Panc1 (cell line): ENCODE data around the gene PPP6C. TPM values are rescaled to one million over a fixed set of nuclear protein-coding genes. Genes with fewer than 3 reads are reported as not detected.
"Not testable (repeated sequence)": the region's sequence is repeated elsewhere in the genome, so short reads cannot be mapped to it uniquely, and the experiment has no call there.

Experiments used
- ATAC-seq: fragments of 200-7000 bp; cut with Tn5 transposase; 2 replicates; pipeline ENCODE4 v1.9.1; 2020; ENCODE audit warnings: mild to moderate bottlenecking, moderate library complexity
- BruUV-seq: library from RNA; stranded (reverse); fragments of 400-500 nt; replicated peaks from 2 replicates; lab custom pipeline; 2021; lab: Mats Ljungman, UMichigan
- CTCF ChIA-PET: fragments of 300-600 bp; sonication (Branson Sonifier 250); formaldehyde crosslinking; loops from one replicate; lab custom pipeline; 2022; ENCODE audit warnings: antibody characterized with exemption; lab: Charles Lee
- POLR2A ChIA-PET: fragments of 300-600 bp; sonication (Branson Sonifier 250); formaldehyde crosslinking; loops from one replicate; lab custom pipeline; 2022; ENCODE audit warnings: antibody characterized with exemption; lab: Charles Lee
- DNase-seq: peaks from one replicate; pipeline ENCODE4 v3.0.0-alpha.2; 2010; ENCODE audit warnings: low read depth, low spot score
- H3K27ac ChIP-seq: 2 replicates; pipeline ENCODE4 v1.5.1; 2011; ENCODE audit warnings: mild to moderate bottlenecking, low read length, inconsistent platforms
- H3K27me3 ChIP-seq: fragments of 200-500 bp; sonication (Bioruptor generic); 2 replicates; pipeline ENCODE4 v1.6.0; 2014; ENCODE audit warnings: low read length, inconsistent platforms; ENCODE audit not compliant: control insufficient read depth, insufficient read depth
- H3K36me3 ChIP-seq: fragments of 200-500 bp; sonication (Bioruptor generic); 2 replicates; pipeline ENCODE4 v1.5.1; 2014; ENCODE audit warnings: inconsistent platforms, mild to moderate bottlenecking, low read length, moderate library complexity; ENCODE audit not compliant: control insufficient read depth, insufficient read depth
- H3K4me1 ChIP-seq: 2 replicates; pipeline ENCODE4 v1.5.1; 2011; ENCODE audit warnings: inconsistent platforms, mild to moderate bottlenecking, low read length, moderate library complexity; ENCODE audit not compliant: control insufficient read depth, insufficient read depth
- H3K4me3 ChIP-seq, 2 experiments: 2 replicates each; pipeline ENCODE4 v1.5.1; 2011 to 2012; ENCODE audit warnings: low read depth in 2 of 2, low read length in 2 of 2, mild to moderate bottlenecking in 2 of 2, inconsistent platforms in 1 of 2, moderate library complexity in 1 of 2
- H3K9me3 ChIP-seq: fragments of 200-500 bp; sonication (Bioruptor generic); 2 replicates; pipeline ENCODE4 v1.5.1; 2014; ENCODE audit warnings: low read depth, mild to moderate bottlenecking, inconsistent platforms, low read length, moderate library complexity; ENCODE audit not compliant: control insufficient read depth, insufficient read depth
- CTCF ChIP-seq: fragments of 450-650 bp; IDR thresholded peaks from 2 replicates; pipeline ENCODE4 v1.5.1; 2017; ENCODE audit warnings: mild to moderate bottlenecking
- POLR2AphosphoS5 ChIP-seq: IDR thresholded peaks from 2 replicates; pipeline ENCODE4 v1.6.1; 2012; ENCODE audit warnings: mild to moderate bottlenecking, low read depth, low read length, moderate library complexity
- REST ChIP-seq, 2 experiments: IDR thresholded peaks; 2 replicates each; pipeline ENCODE4 v1.6.1; 2011 to 2012; ENCODE audit warnings: low read depth in 2 of 2, control low read depth in 1 of 2, low read length in 1 of 2, mild to moderate bottlenecking in 1 of 2, moderate library complexity in 1 of 2; ENCODE audit not compliant: insufficient read depth in 1 of 2
- SIN3A ChIP-seq: IDR thresholded peaks from 2 replicates; pipeline ENCODE4 v1.6.1; 2012; ENCODE audit warnings: low read depth, mild to moderate bottlenecking, low read length, moderate library complexity, borderline replicate concordance; ENCODE audit not compliant: insufficient read depth
- TCF7L2 ChIP-seq: IDR thresholded peaks from 2 replicates; pipeline ENCODE4 v1.6.1; 2011; ENCODE audit warnings: mild to moderate bottlenecking, low read depth, low read length, inconsistent platforms
- in situ Hi-C: cut with HindIII; loops from 2 replicates; pipeline ENCODE4 v1.10.0; 2016; ENCODE audit warnings: low sequenced_read_pairs, low pct_unique_long_range_greater_than_20kb
- intact Hi-C: fragments of 100-400 bp; cut with micrococcal nuclease; formaldehyde crosslinking; loops from one replicate; pipeline ENCODE4 v1.10.0; 2022; ENCODE audit not compliant: unreplicated experiment
- total RNA-seq: library from RNA; stranded (reverse); gene quantifications from one replicate; pipeline ENCODE4 v1.2.1, GENCODE V29; 2021; ENCODE audit not compliant: unreplicated experiment

Gene PPP6C
- total RNA-seq, 1 experiment from 2014 or later = 27.3 TPM

DNA sequence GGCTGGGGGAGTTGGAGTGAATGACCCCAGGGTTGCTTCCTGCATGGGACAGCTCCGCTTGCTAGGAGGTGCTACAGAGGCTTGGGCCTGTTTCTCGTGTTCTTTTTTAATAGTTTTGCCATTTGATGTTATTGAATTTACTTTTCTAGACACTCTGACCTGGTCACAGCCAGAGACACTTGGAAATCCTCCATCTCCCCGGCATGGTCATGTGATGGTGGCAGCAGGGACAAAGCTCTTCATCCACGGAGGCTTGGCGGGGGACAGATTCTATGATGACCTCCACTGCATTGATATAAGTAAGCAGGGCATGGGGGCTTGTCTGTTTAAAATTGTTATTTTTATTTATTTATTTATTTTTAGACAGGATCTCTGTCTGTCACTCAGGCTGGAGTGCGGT lies 38.2 kb upstream of the PPP6C start:
- no peaks in the 10 kb centered on the region for H3K9me3 ChIP-seq
- H3K27ac ChIP-seq = no peak overlapping the region
- POLR2A ChIA-PET = interaction anchor here (0.6 kb wide), 1 partner anchor 29 kb away, joined by 7 read pairs; no protein-coding TSS in a partner anchor
- intact Hi-C loops (no loop called here), in situ Hi-C loops (no loop called here)
- no peak for ATAC-seq
- no peak for TF ChIP-seq POLR2AphosphoS5
- TF ChIP-seq TCF7L2 = no peak
- no peak for TF ChIP-seq CTCF
- TF ChIP-seq SIN3A = no peak
- no peak for TF ChIP-seq REST (IDR thresholded peaks at IDR 0.05; ENCODE audit: insufficient read depth in 1 of 2, low read depth in 2 of 2, low read length in 1 of 2)
- 0 out of 2 replicates have a peak, but pooled peaks cover 4% of the 10 kb centered on the region for H3K36me3 ChIP-seq
- no peaks in the 10 kb centered on the region for H3K4me1 ChIP-seq
- H3K27me3 ChIP-seq = no peaks in the 10 kb centered on the region
- BruUV-seq = no TSS peak
- DNase-seq = no peak
- CTCF ChIA-PET = no interaction called here
- H3K4me3 ChIP-seq = no peak overlapping the region

GRCh38 chr9:125224858-125225257 lies 35.3 kb upstream of the PPP6C start:
- H3K4me1 ChIP-seq, H3K9me3 ChIP-seq, H3K27me3 ChIP-seq, ATAC-seq, intact Hi-C loops, CTCF ChIA-PET, H3K36me3 ChIP-seq, POLR2A ChIA-PET, H3K27ac ChIP-seq, BruUV-seq, DNase-seq, H3K4me3 ChIP-seq, in situ Hi-C loops: not testable (repeated sequence)

DNA sequence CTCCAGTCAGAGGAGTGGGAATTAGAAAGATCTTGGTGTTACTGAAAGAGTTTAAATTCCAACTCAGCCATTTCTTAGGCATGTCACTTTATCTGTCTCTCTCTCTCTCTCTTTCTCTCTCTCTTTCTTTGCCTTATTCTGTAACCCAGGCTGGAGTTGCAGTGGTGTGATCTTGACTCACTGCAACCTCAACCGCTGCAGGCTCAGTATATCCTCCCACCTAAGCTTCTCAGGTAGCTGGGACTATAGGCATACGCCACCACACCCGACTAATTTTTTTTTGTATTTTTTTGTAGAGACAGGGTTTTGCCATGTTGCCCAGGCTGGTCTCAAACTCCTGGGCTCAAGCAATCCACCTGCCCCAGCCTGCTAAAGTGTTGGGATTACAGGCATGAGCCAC lies 29.0 kb upstream of the PPP6C start:
- no TSS peak for BruUV-seq
- Histone ChIP-seq H3K27ac (no peak overlapping the region), H3K27me3 (no peaks in the 10 kb centered on the region), H3K36me3 (no peaks in the 10 kb centered on the region; the same call in 1 of the 2 replicates), H3K9me3 (no peaks in the 10 kb centered on the region), H3K4me3 (no peak overlapping the region), H3K4me1 (no peaks in the 10 kb centered on the region; the same call in 1 of the 2 replicates)
- intact Hi-C loops = no loop called here
- in situ Hi-C loops = no loop called here
- no peak for ATAC-seq
- POLR2A ChIA-PET = no interaction called here
- CTCF ChIA-PET = no interaction called here
- TF ChIP-seq CTCF = no peak
- TF ChIP-seq SIN3A = no peak
- no peak for TF ChIP-seq REST (IDR thresholded peaks at IDR 0.05; ENCODE audit: insufficient read depth in 1 of 2, low read depth in 2 of 2, low read length in 1 of 2)
- no peak for TF ChIP-seq POLR2AphosphoS5
- TF ChIP-seq TCF7L2 = no peak
- DNase-seq = no peak
